ENCODE results near the gene PCNX3.
A peak's percentile ranks its signal among the peaks of the same experiment; 100 is the strongest.

The PCNX3 gene

GRCh38 chr11:65576232-65576866, 39.2 kb upstream of the PCNX3 start:
- no peak for TF ChIP-seq CTCF (IDR thresholded peaks at IDR 0.05; ENCODE audit: extremely low read depth, insufficient read depth, missing control alignments)
- in situ Hi-C loops (cut with MboI; ENCODE audit: low pct_unique_long_range_greater_than_20kb, low sequenced_read_pairs, unreplicated experiment) = no loop called here
- peak; percentile 58 for DNase-seq (ENCODE audit: low spot score)

GRCh38 chr11:65576867-65577755, 38.5 kb upstream of the PCNX3 start:
- no peak for DNase-seq (ENCODE audit: low spot score)
- no peak for TF ChIP-seq CTCF (IDR thresholded peaks at IDR 0.05; ENCODE audit: extremely low read depth, insufficient read depth, missing control alignments)
- in situ Hi-C loops (cut with MboI; ENCODE audit: low pct_unique_long_range_greater_than_20kb, low sequenced_read_pairs, unreplicated experiment) = no loop called here

GRCh38 chr11:65577756-65578109, 37.8 kb upstream of the PCNX3 start:
- TF ChIP-seq CTCF (IDR thresholded peaks at IDR 0.05; ENCODE audit: extremely low read depth, insufficient read depth, missing control alignments) = no peak
- no peak for DNase-seq (ENCODE audit: low spot score)
- in situ Hi-C loops (cut with MboI; ENCODE audit: low pct_unique_long_range_greater_than_20kb, low sequenced_read_pairs, unreplicated experiment) = no loop called here

- TF ChIP-seq CTCF (IDR thresholded peaks at IDR 0.05; ENCODE audit: extremely low read depth, insufficient read depth, missing control alignments) = no peak
These were observed 37.4 kb upstream of the PCNX3 start for GRCh38 chr11:65578134-65578533.

GRCh38 chr11:65578667-65579066, 36.9 kb upstream of the PCNX3 start:
- DNase-seq (ENCODE audit: low spot score) = no peak
- TF ChIP-seq CTCF (IDR thresholded peaks at IDR 0.05; ENCODE audit: extremely low read depth, insufficient read depth, missing control alignments) = no peak
- in situ Hi-C loops (cut with MboI; ENCODE audit: low pct_unique_long_range_greater_than_20kb, low sequenced_read_pairs, unreplicated experiment) = no loop called here

More at GRCh38 chr11:65578134-65578533, 37.4 kb upstream of the PCNX3 start:
- no peak for DNase-seq (ENCODE audit: low spot score)
- in situ Hi-C loops (cut with MboI; ENCODE audit: low pct_unique_long_range_greater_than_20kb, low sequenced_read_pairs, unreplicated experiment) = no loop called here

GRCh38 chr11:65579291-65579690, 36.3 kb upstream of the PCNX3 start:
- DNase-seq (ENCODE audit: low spot score) = no peak
- in situ Hi-C loops (cut with MboI; ENCODE audit: low pct_unique_long_range_greater_than_20kb, low sequenced_read_pairs, unreplicated experiment) = no loop called here
- no peak for TF ChIP-seq CTCF (IDR thresholded peaks at IDR 0.05; ENCODE audit: extremely low read depth, insufficient read depth, missing control alignments)
